Suprapubic skin (tissue), 4 donors: ENCODE results near the gene ELL3.

Source experiments
- CTCF ChIP-seq, 2 donors: fragments of 200-600 bp in 1 of 2; fragments of 450-650 bp in 1 of 2; sonication (generic) in 1 of 2; IDR thresholded peaks; one replicate each; pipeline ENCODE4 v1.5.1; 2016 to 2019; ENCODE audit warnings: antibody characterized with exemption in 2 of 2, mild to moderate bottlenecking in 1 of 2, moderate library complexity in 1 of 2
- EP300 ChIP-seq: sonication (generic); formaldehyde crosslinking; IDR thresholded peaks from one replicate; pipeline ENCODE4 v1.6.1; 2017; ENCODE audit warnings: antibody characterized with exemption
- POLR2A ChIP-seq, 2 donors: fragments of 450-650 bp; IDR thresholded peaks; one replicate each; pipeline ENCODE4 v1.6.1; 2017; ENCODE audit warnings: antibody characterized with exemption in 2 of 2, mild to moderate bottlenecking in 2 of 2, moderate library complexity in 2 of 2
- POLR2AphosphoS5 ChIP-seq, 3 donors: sonication (generic); formaldehyde crosslinking; IDR thresholded peaks; one replicate each; pipeline ENCODE4 v1.6.1; 2017; ENCODE audit warnings: antibody characterized with exemption in 3 of 3

- TF ChIP-seq CTCF (IDR thresholded peaks at IDR 0.05) (no peak), POLR2AphosphoS5 (IDR thresholded peaks at IDR 0.05) (no peak), POLR2A (IDR thresholded peaks at IDR 0.05) (no peak), EP300 (no peak)
Measured at GRCh38 chr15:43771816-43772215, 5.0 kb downstream of the ELL3 start.
